Coronary artery (tissue), 2 donors: ENCODE results near the gene CEP131.

ENCODE experiments used
- DNase-seq: peaks from one replicate; pipeline ENCODE4 v3.0.0-alpha.2; 2017; ENCODE audit warnings: low spot score
- H3K27ac ChIP-seq, 2 donors: fragments of 200-600 bp; sonication (generic); one replicate each; pipeline ENCODE4 v1.5.1; 2016 to 2019
- H3K4me3 ChIP-seq: fragments of 200-600 bp; sonication (generic); 2 replicates; pipeline ENCODE4 v1.5.1; 2016; ENCODE audit warnings: mild to moderate bottlenecking, moderate library complexity
- CTCF ChIP-seq: fragments of 200-600 bp; sonication (generic); IDR thresholded peaks from one replicate; pipeline ENCODE4 v1.5.1; 2019; ENCODE audit warnings: antibody characterized with exemption

Gene CEP131

GRCh38 chr17:81235822-81236740, 13.3 kb upstream of the CEP131 start:
- H3K4me3 ChIP-seq: no peak overlapping the region
- no peak for DNase-seq
- TF ChIP-seq CTCF: no peak
- H3K27ac ChIP-seq: no peak overlapping the region

GRCh38 chr17:81234940-81235821, 12.4 kb upstream of the CEP131 start:
- H3K27ac ChIP-seq: no peak overlapping the region
- H3K4me3 ChIP-seq: no peak overlapping the region
- no peak for DNase-seq
- no peak for TF ChIP-seq CTCF

DNA sequence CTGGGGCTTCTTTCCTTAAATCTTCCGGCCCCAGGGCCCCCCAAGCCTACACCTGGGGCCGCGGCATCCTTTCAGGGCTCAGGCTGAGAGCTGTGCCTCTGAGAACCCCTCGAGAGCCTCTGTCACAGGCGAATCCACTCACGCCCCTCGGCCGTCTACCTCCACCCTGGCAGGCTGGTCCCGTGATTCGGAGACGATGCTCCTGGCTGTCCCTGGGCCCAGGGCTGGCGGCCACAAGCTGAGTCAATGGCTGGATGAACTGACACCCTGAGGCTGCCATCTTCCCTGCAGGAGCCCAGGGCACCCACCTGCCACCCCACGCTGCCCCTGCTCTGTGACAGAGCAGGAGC, 11.7 kb upstream of the CEP131 start:
- H3K4me3 ChIP-seq: no peak overlapping the region
- H3K27ac ChIP-seq: no peak overlapping the region
- no peak for TF ChIP-seq CTCF
- DNase-seq: no peak

DNA sequence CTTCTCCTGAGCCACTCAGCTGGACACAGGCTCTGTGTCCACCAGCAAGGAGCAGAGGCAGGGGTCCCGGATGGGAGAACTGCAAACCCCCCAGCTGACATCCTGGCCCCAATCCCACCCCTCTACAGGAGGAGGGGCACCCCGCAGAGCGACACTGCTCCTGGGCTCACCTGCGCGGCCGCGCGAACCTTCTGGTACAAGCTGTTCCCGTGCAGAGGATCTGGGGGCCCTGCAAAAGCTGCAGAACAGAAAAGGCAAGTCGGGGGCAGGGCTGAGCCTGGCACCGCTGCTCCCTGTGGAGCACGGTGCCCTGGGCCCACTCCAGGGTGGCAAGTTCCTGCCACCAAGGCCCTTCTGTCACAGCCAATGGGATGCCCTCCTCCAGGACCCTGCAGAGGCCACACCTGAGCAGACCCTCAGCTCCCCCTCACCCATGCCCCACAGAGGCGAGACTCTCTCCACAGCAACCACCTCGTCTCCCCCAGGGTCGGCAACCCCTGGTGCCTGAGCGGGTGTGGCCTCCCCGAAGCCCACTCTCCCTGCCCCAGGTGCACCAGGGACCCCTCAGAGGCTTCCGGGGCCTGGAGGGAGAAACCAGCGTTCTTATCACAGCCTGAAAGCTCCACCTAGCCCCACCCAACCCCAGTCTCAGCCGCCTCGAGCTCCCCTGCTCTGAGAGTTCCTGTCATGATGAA, 11.2 kb upstream of the CEP131 start:
- no peak for TF ChIP-seq CTCF
- no peak overlapping the region for H3K27ac ChIP-seq
- DNase-seq: no peak

DNA sequence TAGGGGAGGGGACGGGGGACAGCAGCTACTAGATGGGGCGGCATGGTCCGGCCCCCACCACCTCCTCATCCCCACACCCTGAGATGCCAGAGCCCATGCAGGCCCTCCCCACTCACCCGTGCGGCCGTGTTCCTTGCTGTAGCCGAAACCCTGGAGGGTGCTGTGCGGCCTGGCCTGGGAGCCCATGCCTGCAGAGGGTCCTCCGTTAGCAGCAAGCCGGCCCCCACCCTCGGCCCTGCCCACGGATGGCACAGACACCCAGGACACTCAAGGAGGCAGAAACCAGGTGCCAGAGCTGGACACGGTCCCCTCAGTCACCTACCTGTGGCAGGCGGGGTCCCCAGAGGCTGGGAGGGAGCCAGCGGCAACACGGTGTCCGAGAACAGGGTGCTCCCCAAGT, 10.6 kb upstream of the CEP131 start:
- TF ChIP-seq CTCF: no peak
- DNase-seq: no peak
- Histone ChIP-seq H3K27ac (no peak overlapping the region), H3K4me3 (no peak overlapping the region)

More for the DNA sequence above, 11.2 kb upstream of the CEP131 start:
- H3K4me3 ChIP-seq: no peak overlapping the region

DNA sequence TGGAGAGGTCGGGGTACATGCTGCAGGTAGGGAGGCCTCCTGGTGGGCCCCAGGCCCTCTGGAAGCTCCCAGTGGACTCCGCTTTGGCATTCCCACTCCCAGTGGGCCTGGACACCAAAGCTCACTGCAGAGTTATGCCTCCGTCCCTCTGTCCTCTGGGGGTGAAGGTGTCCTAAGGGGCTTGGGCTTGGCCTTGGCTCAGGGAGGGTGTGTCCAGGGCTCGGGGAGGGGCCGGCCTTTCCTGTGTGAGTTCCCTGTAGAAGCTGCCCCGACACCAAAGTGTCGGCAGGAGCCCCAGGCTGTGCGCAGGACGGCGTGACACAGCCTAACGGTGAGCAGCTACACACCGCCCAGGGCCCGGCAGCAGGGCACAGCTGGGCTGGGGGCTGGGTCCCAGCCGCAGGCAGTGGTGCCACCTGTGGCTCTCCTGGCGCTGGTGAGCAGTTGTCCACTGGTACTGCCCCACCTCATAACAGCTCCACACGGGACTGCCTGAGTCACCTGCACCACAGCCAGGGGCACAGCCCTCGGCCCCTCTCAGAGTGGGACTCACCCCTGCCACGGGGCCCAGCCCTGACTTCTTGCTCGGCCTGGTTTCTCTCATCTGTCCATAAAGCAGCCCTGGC, 10.0 kb upstream of the CEP131 start:
- H3K27ac ChIP-seq: no peak overlapping the region
- DNase-seq: no peak
- no peak for TF ChIP-seq CTCF
- no peak overlapping the region for H3K4me3 ChIP-seq
